Measurements from ENCODE around the gene CRHR2.

DNA sequence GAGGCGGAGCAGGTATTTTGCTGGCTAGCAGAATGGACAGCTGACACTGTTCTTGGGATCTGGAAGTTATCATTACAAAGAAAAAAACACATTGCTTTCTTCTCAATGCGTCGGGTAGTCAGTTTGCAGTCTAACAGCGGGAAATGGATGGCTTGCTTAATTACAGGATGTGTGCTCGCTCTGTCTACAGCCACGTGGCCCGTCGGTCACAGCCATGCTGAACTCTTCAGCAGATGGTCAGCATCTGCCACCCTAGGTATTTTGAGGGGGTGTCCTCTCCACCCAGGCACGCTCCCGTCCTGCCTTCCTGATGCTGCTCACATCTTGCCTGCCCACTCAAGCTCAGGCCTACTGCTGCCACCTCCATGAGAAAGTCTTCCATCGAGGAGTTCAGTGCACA, 49.3 kb upstream of the CRHR2 start:
- TF ChIP-seq, protein P1, sequence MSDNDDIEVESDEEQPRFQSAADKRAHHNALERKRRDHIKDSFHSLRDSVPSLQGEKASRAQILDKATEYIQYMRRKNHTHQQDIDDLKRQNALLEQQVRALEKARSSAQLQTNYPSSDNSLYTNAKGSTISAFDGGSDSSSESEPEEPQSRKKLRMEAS (IDR thresholded peaks at IDR 0.05; ENCODE audit: low read depth), result no peak
- TF ChIP-seq, protein P2, sequence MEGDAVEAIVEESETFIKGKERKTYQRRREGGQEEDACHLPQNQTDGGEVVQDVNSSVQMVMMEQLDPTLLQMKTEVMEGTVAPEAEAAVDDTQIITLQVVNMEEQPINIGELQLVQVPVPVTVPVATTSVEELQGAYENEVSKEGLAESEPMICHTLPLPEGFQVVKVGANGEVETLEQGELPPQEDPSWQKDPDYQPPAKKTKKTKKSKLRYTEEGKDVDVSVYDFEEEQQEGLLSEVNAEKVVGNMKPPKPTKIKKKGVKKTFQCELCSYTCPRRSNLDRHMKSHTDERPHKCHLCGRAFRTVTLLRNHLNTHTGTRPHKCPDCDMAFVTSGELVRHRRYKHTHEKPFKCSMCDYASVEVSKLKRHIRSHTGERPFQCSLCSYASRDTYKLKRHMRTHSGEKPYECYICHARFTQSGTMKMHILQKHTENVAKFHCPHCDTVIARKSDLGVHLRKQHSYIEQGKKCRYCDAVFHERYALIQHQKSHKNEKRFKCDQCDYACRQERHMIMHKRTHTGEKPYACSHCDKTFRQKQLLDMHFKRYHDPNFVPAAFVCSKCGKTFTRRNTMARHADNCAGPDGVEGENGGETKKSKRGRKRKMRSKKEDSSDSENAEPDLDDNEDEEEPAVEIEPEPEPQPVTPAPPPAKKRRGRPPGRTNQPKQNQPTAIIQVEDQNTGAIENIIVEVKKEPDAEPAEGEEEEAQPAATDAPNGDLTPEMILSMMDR (IDR thresholded peaks at IDR 0.05), result no peak
